ENCODE results near the gene VIM. TPM values are rescaled to one million over a fixed set of nuclear protein-coding genes. Genes with fewer than 3 reads are reported as not detected.
"Not testable (repeated sequence)": the region's sequence is repeated elsewhere in the genome, so short reads cannot be mapped to it uniquely, and the experiment has no call there.

The VIM gene
- total RNA-seq, 1 experiment from 2014 or later: 50.4 TPM

GRCh38 chr10:17265468-17265867 is 37.4 kb downstream of the VIM start:
- no peak for DNase-seq
- no peaks in the 10 kb centered on the region for H3K36me3 Mint-ChIP-seq (ENCODE audit: insufficient read depth, unreplicated experiment)
- peaks cover 39% of the 10 kb centered on the region for H3K9me3 ChIP-seq
- no peak for TF ChIP-seq CTCF (IDR thresholded peaks at IDR 0.05; ENCODE audit: insufficient read depth in 1 of 2, low read depth in 1 of 2, low read length in 1 of 2, severe bottlenecking in 1 of 2, unreplicated experiment in 1 of 2)
- H3K4me1 ChIP-seq: no peaks in the 10 kb centered on the region
- ChIA-PET CTCF (no interaction called here), POLR2A (no interaction called here)
- peaks cover 56% of the 10 kb centered on the region for H3K9me3 Mint-ChIP-seq (ENCODE audit: unreplicated experiment)
- no peaks in the 10 kb centered on the region for H3K4me1 Mint-ChIP-seq (ENCODE audit: low read depth, unreplicated experiment)
- peaks cover 4% of the 10 kb centered on the region for H3K27me3 Mint-ChIP-seq (ENCODE audit: insufficient read depth, unreplicated experiment)
- H3K4me3 ChIP-seq (ENCODE audit: low read depth, low read length): no peak overlapping the region
- H3K36me3 ChIP-seq (ENCODE audit: control insufficient read depth, insufficient read depth, low read length): no peaks in the 10 kb centered on the region
- intact Hi-C loops (cut with micrococcal nuclease; ENCODE audit: unreplicated experiment): no loop called here
- H3K27me3 ChIP-seq (replicated peaks; ENCODE audit: control insufficient read depth, insufficient read depth, low read length): no peaks in the 10 kb centered on the region
- H3K27ac Mint-ChIP-seq (ENCODE audit: unreplicated experiment): no peak overlapping the region
- H3K4me3 Mint-ChIP-seq (ENCODE audit: unreplicated experiment): no peak overlapping the region
- BruUV-seq (replicated peaks): no TSS peak

DNA sequence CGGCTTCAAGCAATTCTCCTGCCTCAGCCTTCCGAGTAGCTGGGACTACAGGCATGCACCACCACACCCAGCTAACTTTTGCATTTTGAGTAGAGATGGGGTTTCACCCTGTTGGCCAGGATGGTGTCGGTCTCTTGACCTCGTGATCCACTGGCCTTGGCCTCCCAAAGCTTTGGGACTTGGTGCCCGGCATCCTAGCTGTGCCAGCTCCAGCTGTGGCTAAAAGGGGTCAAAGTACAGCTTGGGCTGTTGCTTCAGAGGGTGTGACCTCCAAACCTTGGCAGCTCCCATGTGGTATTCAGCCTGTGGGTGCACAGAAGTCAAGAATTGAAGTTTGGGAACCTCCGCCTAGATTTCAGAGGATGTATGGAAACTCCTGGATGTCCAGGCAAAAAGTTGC is 38.5 kb downstream of the VIM start:
- H3K4me3 ChIP-seq (ENCODE audit: low read depth, low read length); DNase-seq; H3K4me3 Mint-ChIP-seq (ENCODE audit: unreplicated experiment); H3K27me3 Mint-ChIP-seq (ENCODE audit: insufficient read depth, unreplicated experiment); BruUV-seq (replicated peaks); H3K27me3 ChIP-seq (replicated peaks; ENCODE audit: control insufficient read depth, insufficient read depth, low read length); H3K27ac Mint-ChIP-seq (ENCODE audit: unreplicated experiment); H3K36me3 ChIP-seq (ENCODE audit: control insufficient read depth, insufficient read depth, low read length); POLR2A ChIA-PET; H3K36me3 Mint-ChIP-seq (ENCODE audit: insufficient read depth, unreplicated experiment); intact Hi-C loops (cut with micrococcal nuclease; ENCODE audit: unreplicated experiment); H3K4me1 ChIP-seq; CTCF ChIA-PET; H3K4me1 Mint-ChIP-seq (ENCODE audit: low read depth, unreplicated experiment): not testable (repeated sequence)
- peaks cover 31% of the 10 kb centered on the region for H3K9me3 ChIP-seq
- peaks cover 45% of the 10 kb centered on the region for H3K9me3 Mint-ChIP-seq (ENCODE audit: unreplicated experiment)

DNA sequence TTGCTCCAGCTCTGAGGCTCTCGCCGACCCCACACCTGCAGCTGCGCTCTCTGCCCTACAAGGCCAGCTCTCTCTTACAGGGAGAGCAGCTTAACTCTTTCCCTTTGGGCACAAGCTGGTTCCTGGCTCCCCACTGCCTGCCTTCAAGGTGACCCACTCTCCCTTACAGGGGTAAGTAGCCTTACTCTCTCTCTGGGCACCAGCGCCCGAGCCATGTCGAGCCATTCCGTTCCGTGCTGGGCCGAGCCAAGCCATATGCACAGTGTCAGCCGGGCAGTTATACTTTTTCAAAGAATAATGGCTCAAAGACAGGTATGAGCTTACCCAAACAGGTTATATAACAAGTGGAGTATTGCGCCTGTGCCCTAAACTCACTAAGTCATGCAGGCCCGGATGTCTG is 44.6 kb downstream of the VIM start:
- Mint-ChIP-seq H3K36me3 (ENCODE audit: insufficient read depth, unreplicated experiment) (no peaks in the 10 kb centered on the region), H3K4me1 (ENCODE audit: low read depth, unreplicated experiment) (peaks cover 4% of the 10 kb centered on the region), H3K9me3 (ENCODE audit: unreplicated experiment) (peaks cover 42% of the 10 kb centered on the region), H3K4me3 (ENCODE audit: unreplicated experiment) (no peak overlapping the region), H3K27me3 (ENCODE audit: insufficient read depth, unreplicated experiment) (no peaks in the 10 kb centered on the region), H3K27ac (ENCODE audit: unreplicated experiment) (no peak overlapping the region)
- ChIA-PET CTCF (no interaction called here), POLR2A (interaction anchor here (0.6 kb wide), 1 partner anchor 152 kb away, joined by 5 read pairs; no protein-coding TSS in a partner anchor)
- H3K36me3 ChIP-seq (ENCODE audit: control insufficient read depth, insufficient read depth, low read length): no peaks in the 10 kb centered on the region
- peaks cover 19% of the 10 kb centered on the region for H3K9me3 ChIP-seq
- no peaks in the 10 kb centered on the region for H3K27me3 ChIP-seq (replicated peaks; ENCODE audit: control insufficient read depth, insufficient read depth, low read length)
- intact Hi-C loops (cut with micrococcal nuclease; ENCODE audit: unreplicated experiment): no loop called here
- H3K4me1 ChIP-seq: no peaks in the 10 kb centered on the region
- DNase-seq: no peak
- BruUV-seq (replicated peaks): no TSS peak
- H3K4me3 ChIP-seq (ENCODE audit: low read depth, low read length): no peak overlapping the region
- TF ChIP-seq CTCF (IDR thresholded peaks at IDR 0.05; ENCODE audit: insufficient read depth in 1 of 2, low read depth in 1 of 2, low read length in 1 of 2, severe bottlenecking in 1 of 2, unreplicated experiment in 1 of 2): no peak

DNA sequence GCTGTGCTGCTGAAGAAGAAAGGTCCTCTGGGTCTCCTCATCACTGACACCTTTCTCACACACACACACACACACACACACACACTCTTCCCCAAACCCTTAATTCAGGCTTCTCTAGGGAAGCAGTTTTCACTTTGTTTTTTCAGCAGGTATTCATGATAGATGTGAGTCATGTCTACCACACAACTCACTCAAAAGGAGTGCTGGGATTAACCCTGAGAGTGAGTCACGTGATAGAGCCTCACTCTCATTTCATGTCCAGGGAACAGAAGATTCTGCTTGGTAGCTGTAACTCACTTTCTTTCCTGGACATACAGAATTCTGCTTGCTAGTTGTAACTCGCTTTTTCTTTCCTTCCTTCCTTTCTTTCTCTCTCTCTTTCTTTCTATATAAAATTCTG is 45.4 kb downstream of the VIM start:
- DNase-seq: no peak
- H3K9me3 ChIP-seq: peaks cover 19% of the 10 kb centered on the region
- CTCF ChIA-PET: no interaction called here
- no peak overlapping the region for H3K27ac Mint-ChIP-seq (ENCODE audit: unreplicated experiment)
- no peaks in the 10 kb centered on the region for H3K4me1 ChIP-seq
- H3K4me3 ChIP-seq (ENCODE audit: low read depth, low read length): no peak overlapping the region
- no TSS peak for BruUV-seq (replicated peaks)
- H3K4me1 Mint-ChIP-seq (ENCODE audit: low read depth, unreplicated experiment): peaks cover 4% of the 10 kb centered on the region
- TF ChIP-seq CTCF (IDR thresholded peaks at IDR 0.05; ENCODE audit: insufficient read depth in 1 of 2, low read depth in 1 of 2, low read length in 1 of 2, severe bottlenecking in 1 of 2, unreplicated experiment in 1 of 2): no peak
- intact Hi-C loops (cut with micrococcal nuclease; ENCODE audit: unreplicated experiment): no loop called here
- H3K4me3 Mint-ChIP-seq (ENCODE audit: unreplicated experiment): no peak overlapping the region
- POLR2A ChIA-PET: no interaction called here
- peaks cover 41% of the 10 kb centered on the region for H3K9me3 Mint-ChIP-seq (ENCODE audit: unreplicated experiment)
- H3K36me3 Mint-ChIP-seq (ENCODE audit: insufficient read depth, unreplicated experiment): no peaks in the 10 kb centered on the region
- H3K36me3 ChIP-seq (ENCODE audit: control insufficient read depth, insufficient read depth, low read length): no peaks in the 10 kb centered on the region
- H3K27me3 ChIP-seq (replicated peaks; ENCODE audit: control insufficient read depth, insufficient read depth, low read length): no peaks in the 10 kb centered on the region
- H3K27me3 Mint-ChIP-seq (ENCODE audit: insufficient read depth, unreplicated experiment): no peaks in the 10 kb centered on the region

Data from Caco-2 (cell line).